ENCODE measurements around the gene NAA16. TPM values are rescaled to one million over a fixed set of nuclear protein-coding genes. Genes with fewer than 3 reads are reported as not detected.

NAA16 gene
- total and polyA plus RNA-seq, 10 of the 15 experiments (the other 5 are each of a cell fraction or from before 2014, with no cell fraction given): 5.4 to 18.5 (median 13.2) TPM

GRCh38 chr13:41403983-41404382 is 92.9 kb downstream of the NAA16 start:
- no peak for DNase-seq (ENCODE audit: low read depth, low spot score)
- Histone ChIP-seq H3K27ac (ENCODE audit: control insufficient read depth, insufficient read depth) (no peak overlapping the region), H3K9me3 (replicated peaks; ENCODE audit: control insufficient read depth, insufficient read depth, low read length) (no peaks in the 10 kb centered on the region), H3K79me2 (ENCODE audit: control insufficient read depth, insufficient read depth, low read length) (no peaks in the 10 kb centered on the region), H3K27me3 (replicated peaks in 1 of 2; ENCODE audit: control insufficient read depth in 2 of 2, insufficient read depth in 2 of 2, low read length in 1 of 2) (no peaks in the 10 kb centered on the region), H3K36me3 (ENCODE audit: control insufficient read depth in 2 of 2, insufficient read depth in 2 of 2, low read length in 1 of 2) (no peaks in the 10 kb centered on the region), H2AFZ (ENCODE audit: control insufficient read depth, low read depth, low read length) (no peak overlapping the region), H3K9ac (ENCODE audit: control insufficient read depth, insufficient read depth, low read length) (no peak overlapping the region), H3K4me2 (ENCODE audit: control insufficient read depth, insufficient read depth) (no peak overlapping the region), H4K20me1 (ENCODE audit: control insufficient read depth, insufficient read depth) (no peaks in the 10 kb centered on the region), H3K4me1 (ENCODE audit: control insufficient read depth, insufficient read depth, low read length) (no peaks in the 10 kb centered on the region), H3K4me3 (no peak overlapping the region)
- BruUV-seq (replicated peaks): no TSS peak
- in situ Hi-C loops (cut with MboI) (no loop called here), intact Hi-C loops (cut with micrococcal nuclease; ENCODE audit: unreplicated experiment) (no loop called here)
- RAD21 ChIA-PET (ENCODE audit: unreplicated experiment): no interaction called here
- no peak for FAIRE-seq
- 97% methylated on average over 4 of the region's 4 CpGs for WGBS (ENCODE audit: insufficient coverage, insufficient replicate concordance, low lambda C conversion rate, missing lambda C conversion rate)
- CTCF ChIA-PET: no interaction called here
- no peak for ATAC-seq
- TF ChIP-seq NR2F1 (conservative IDR thresholded peaks at IDR 0.05): no peak
- TF ChIP-seq BCL3 (IDR thresholded peaks at IDR 0.05; ENCODE audit: borderline replicate concordance, insufficient read depth, low read depth, low read length, poor library complexity, severe bottlenecking): no peak
- TF ChIP-seq TBL1XR1 (IDR thresholded peaks at IDR 0.05; ENCODE audit: low read depth, low read length): no peak
- TF ChIP-seq USF1 (IDR thresholded peaks at IDR 0.05; ENCODE audit: borderline replicate concordance, extremely low read length, insufficient read depth, low read depth, low read length): no peak
- TF ChIP-seq ATF3 (IDR thresholded peaks at IDR 0.05; ENCODE audit: borderline replicate concordance, extremely low read depth, low read depth, low read length): no peak
- POLR2A ChIA-PET: no interaction called here
- SMC1A ChIA-PET (ENCODE audit: uncharacterized antibody, unreplicated experiment): no interaction called here

Data from GM12878 (cell line).